Measurements from ENCODE around the gene MOSMO. TPM values are rescaled to one million over a fixed set of nuclear protein-coding genes. Genes with fewer than 3 reads are reported as not detected.

MOSMO gene
- total RNA-seq, 1 donor, result 26.5 TPM

DNA sequence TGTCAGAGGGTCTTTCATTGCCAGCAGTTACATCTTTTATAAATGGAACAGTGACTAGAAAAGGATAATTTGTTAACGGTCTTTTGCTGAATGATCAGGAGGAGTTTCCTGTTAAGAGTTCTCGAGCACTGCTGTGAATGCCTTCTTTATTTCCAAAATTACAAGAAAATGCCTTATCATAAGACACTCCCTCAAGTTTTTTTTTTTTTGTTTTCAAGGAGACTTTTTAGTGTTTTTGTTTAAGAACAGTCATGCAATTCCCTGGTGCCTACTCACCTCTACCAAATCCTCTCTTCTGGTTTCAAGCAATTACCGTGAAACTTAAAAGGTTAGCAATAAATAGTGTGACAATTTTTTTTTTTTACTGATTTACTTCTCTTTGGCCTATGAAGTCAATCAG is 65.4 kb downstream of the MOSMO start:
- H3K4me3 ChIP-seq (ENCODE audit: low read depth, low read length), result no peak overlapping the region
- TF ChIP-seq, protein P1, sequence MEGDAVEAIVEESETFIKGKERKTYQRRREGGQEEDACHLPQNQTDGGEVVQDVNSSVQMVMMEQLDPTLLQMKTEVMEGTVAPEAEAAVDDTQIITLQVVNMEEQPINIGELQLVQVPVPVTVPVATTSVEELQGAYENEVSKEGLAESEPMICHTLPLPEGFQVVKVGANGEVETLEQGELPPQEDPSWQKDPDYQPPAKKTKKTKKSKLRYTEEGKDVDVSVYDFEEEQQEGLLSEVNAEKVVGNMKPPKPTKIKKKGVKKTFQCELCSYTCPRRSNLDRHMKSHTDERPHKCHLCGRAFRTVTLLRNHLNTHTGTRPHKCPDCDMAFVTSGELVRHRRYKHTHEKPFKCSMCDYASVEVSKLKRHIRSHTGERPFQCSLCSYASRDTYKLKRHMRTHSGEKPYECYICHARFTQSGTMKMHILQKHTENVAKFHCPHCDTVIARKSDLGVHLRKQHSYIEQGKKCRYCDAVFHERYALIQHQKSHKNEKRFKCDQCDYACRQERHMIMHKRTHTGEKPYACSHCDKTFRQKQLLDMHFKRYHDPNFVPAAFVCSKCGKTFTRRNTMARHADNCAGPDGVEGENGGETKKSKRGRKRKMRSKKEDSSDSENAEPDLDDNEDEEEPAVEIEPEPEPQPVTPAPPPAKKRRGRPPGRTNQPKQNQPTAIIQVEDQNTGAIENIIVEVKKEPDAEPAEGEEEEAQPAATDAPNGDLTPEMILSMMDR (IDR thresholded peaks at IDR 0.05; ENCODE audit: insufficient read depth, low read length), result no peak
- no peak for DNase-seq (ENCODE audit: low read depth)

DNA sequence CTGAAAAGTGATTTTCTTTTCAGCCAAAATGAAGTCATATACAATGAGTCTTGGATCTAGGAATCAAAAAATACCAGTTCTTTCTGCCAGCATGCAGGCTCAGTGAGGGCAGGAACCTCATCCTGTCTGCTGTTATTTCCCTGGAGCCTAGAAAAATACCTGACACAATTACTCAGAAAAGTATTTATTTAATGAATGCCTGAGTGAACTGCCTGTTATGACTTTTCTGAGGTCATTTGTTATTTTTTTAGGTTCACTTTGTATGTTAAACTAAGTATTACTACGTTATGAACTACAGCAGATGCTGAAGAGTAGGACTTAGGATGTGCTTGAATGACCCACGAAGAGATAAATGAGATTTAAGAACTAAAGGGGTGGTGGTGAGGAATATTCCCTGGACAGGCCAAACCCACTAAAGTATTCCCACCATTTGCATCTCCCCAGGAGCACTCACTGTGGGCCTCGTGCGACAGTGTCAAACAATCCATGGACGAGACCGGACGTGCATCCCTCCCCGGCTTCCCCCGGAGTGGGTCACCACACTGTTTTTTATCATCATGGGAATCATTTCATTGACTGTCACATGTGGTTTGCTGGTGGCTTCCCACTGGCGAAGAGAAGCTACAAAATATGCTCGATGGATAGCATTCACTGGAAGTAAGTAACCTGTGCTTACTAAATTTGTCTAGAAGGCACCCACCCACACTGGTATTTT is 67.3 kb downstream of the MOSMO start:
- H3K4me3 ChIP-seq (ENCODE audit: low read depth, low read length), result no peak overlapping the region
- DNase-seq (ENCODE audit: low read depth), result no peak
- TF ChIP-seq, protein P1 (IDR thresholded peaks at IDR 0.05; ENCODE audit: insufficient read depth, low read length), result no peak

DNA sequence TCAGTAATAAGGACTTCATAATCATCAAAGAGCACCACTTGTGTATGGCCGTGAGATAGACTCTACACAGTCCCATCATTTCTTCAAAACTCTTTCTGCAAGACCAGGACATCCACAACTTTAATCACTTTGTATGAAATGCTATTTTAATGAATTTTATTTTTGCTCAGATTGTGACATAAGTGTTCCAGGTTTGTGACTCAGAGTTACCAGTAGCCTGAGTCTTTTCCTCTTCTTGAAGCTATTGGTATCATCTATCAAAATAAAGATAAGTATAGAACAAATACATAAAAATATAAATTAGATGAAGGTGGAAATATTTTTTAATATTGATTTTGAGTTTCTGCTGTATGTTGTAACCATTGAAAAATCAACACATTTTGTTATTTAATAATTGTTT is 67.9 kb downstream of the MOSMO start:
- H3K4me3 ChIP-seq (ENCODE audit: low read depth, low read length), result no peak overlapping the region
- no peak for DNase-seq (ENCODE audit: low read depth)
- TF ChIP-seq, protein P1 (IDR thresholded peaks at IDR 0.05; ENCODE audit: insufficient read depth, low read length), result no peak

DNA sequence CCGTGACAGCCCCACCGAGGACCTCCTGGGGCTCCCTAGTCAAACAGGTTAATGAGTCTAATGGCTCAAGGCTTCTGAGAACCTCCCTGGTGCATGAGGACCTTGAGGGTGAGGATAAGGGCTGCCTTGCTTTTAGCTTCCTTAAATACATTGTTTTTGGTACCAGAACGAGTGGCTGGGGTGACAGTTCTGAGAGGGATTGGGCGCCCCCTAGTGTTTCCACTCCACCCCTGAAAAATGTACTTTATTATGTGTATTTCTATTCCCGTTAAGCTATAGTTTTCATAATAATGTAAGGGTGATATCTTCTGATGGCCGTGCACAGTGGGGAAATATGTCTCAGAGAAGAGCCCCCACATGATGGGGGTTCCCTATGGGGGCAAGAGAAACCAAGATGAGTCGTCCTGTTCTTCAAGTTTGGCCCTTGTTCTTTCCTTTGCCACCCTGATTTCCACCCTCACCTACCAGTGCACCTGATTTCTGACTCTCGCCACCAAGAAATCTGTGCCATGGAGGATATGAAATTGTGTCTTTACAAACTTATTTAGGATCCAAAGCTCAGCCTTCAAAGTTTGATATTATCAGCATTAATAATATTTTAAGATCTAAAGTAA is 69.9 kb downstream of the MOSMO start:
- no peak overlapping the region for H3K4me3 ChIP-seq (ENCODE audit: low read depth, low read length)
- DNase-seq (ENCODE audit: low read depth), result peak; percentile 74
- TF ChIP-seq, protein P1 (IDR thresholded peaks at IDR 0.05; ENCODE audit: insufficient read depth, low read length), result peak; percentile 80

DNA sequence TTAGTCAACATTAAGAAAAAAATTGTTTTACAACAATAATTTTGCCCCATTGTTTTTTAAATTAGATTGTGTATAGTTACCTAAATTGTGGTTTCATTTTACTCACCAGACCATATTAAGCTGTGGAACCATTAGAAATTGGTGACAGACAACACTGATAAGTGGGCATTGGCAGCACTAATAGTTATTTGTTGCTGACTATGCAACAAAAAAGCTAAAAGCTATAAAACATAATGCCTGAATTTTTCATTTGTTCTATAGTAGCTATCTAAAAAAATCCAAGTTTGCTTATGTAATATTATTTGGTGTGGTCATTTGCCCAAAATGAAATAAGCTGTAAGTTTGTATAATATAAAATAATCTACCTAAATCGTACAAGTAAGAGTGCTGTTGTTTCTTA is 70.7 kb downstream of the MOSMO start:
- TF ChIP-seq, protein P1 (IDR thresholded peaks at IDR 0.05; ENCODE audit: insufficient read depth, low read length), result no peak
- H3K4me3 ChIP-seq (ENCODE audit: low read depth, low read length), result no peak overlapping the region
- DNase-seq (ENCODE audit: low read depth), result no peak

DNA sequence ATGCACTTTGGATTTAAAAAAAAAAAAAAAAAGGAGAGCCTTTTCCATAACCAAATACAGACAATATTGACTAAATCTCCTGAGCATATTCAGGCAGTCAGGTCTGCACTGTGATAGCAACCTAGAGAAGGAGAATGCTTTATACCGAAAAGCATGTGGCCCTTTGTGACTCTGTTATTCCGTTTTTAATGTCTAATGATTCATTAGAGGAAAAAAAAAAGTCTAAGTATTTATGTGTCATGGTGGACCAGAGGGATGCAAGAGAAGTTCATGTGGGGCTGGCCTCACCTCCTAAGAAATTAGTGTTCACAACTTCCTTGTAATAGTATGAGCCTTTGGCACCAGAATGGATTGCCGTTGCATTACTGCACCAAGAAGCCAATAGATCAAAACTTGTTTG is 73.1 kb downstream of the MOSMO start:
- TF ChIP-seq, protein P1 (IDR thresholded peaks at IDR 0.05; ENCODE audit: insufficient read depth, low read length), result no peak
- no peak overlapping the region for H3K4me3 ChIP-seq (ENCODE audit: low read depth, low read length)
- DNase-seq (ENCODE audit: low read depth), result no peak

All from fibroblast of the aortic adventitia (primary cell).